ENCODE measurements around the gene NATD1.

Gene NATD1

GRCh38 chr17:21258593-21258992, 5.4 kb upstream of the NATD1 start:
- TF ChIP-seq EGR1 (IDR thresholded peaks at IDR 0.05), result no peak
- no peak for TF ChIP-seq USF1 (IDR thresholded peaks at IDR 0.05)
- TF ChIP-seq CREB1 (IDR thresholded peaks at IDR 0.05; ENCODE audit: low read depth), result no peak
- TF ChIP-seq YY1 (IDR thresholded peaks at IDR 0.05; ENCODE audit: low read depth), result no peak
- no peak for TF ChIP-seq MAX (IDR thresholded peaks at IDR 0.05)
- TF ChIP-seq ZBTB7A (IDR thresholded peaks at IDR 0.05; ENCODE audit: low read depth), result no peak

- no peak for TF ChIP-seq NFIC (IDR thresholded peaks at IDR 0.05)
- TF ChIP-seq CREB1 (IDR thresholded peaks at IDR 0.05; ENCODE audit: low read depth), result no peak
These were observed 634 bp upstream of the NATD1 start for GRCh38 chr17:21253646-21254441.

- TF ChIP-seq EP300 (IDR thresholded peaks at IDR 0.05; ENCODE audit: borderline replicate concordance), result no peak
- no peak for TF ChIP-seq MAX (IDR thresholded peaks at IDR 0.05)
- TF ChIP-seq YY1 (IDR thresholded peaks at IDR 0.05; ENCODE audit: low read depth), result no peak
- TF ChIP-seq CREB1 (IDR thresholded peaks at IDR 0.05; ENCODE audit: low read depth), result no peak
- no peak for TF ChIP-seq RAD21 (IDR thresholded peaks at IDR 0.05; ENCODE audit: low read depth)
- no peak for TF ChIP-seq CEBPB (IDR thresholded peaks at IDR 0.05)
- TF ChIP-seq TAF1 (IDR thresholded peaks at IDR 0.05; ENCODE audit: low read depth), result no peak
- no peak for TF ChIP-seq TCF12 (IDR thresholded peaks at IDR 0.05; ENCODE audit: low read depth)
- TF ChIP-seq NFIC (IDR thresholded peaks at IDR 0.05), result no peak
- TF ChIP-seq USF1 (IDR thresholded peaks at IDR 0.05), result no peak
These were observed 868 bp downstream of the NATD1 start for GRCh38 chr17:21252289-21252795.

GRCh38 chr17:21251337-21252010, 1.7 kb downstream of the NATD1 start:
- TF ChIP-seq FOXM1 (IDR thresholded peaks at IDR 0.05; ENCODE audit: borderline replicate concordance, low read depth) (no peak), ZBTB7A (IDR thresholded peaks at IDR 0.05; ENCODE audit: low read depth) (no peak), CREB1 (IDR thresholded peaks at IDR 0.05; ENCODE audit: low read depth) (no peak), CEBPB (IDR thresholded peaks at IDR 0.05) (no peak), USF1 (IDR thresholded peaks at IDR 0.05) (no peak), MAX (IDR thresholded peaks at IDR 0.05) (no peak), REST (IDR thresholded peaks at IDR 0.05; ENCODE audit: low read depth) (no peak), TAF1 (IDR thresholded peaks at IDR 0.05; ENCODE audit: low read depth) (no peak), TEAD4 (IDR thresholded peaks at IDR 0.05) (no peak), RAD21 (IDR thresholded peaks at IDR 0.05; ENCODE audit: low read depth) (no peak), EP300 (IDR thresholded peaks at IDR 0.05; ENCODE audit: borderline replicate concordance) (no peak), TCF12 (IDR thresholded peaks at IDR 0.05; ENCODE audit: low read depth) (no peak)

GRCh38 chr17:21250854-21251253, 2.4 kb downstream of the NATD1 start:
- TF ChIP-seq CEBPB (IDR thresholded peaks at IDR 0.05) (no peak), RAD21 (IDR thresholded peaks at IDR 0.05; ENCODE audit: low read depth) (no peak), EP300 (IDR thresholded peaks at IDR 0.05; ENCODE audit: borderline replicate concordance) (no peak), USF1 (IDR thresholded peaks at IDR 0.05) (no peak), YY1 (IDR thresholded peaks at IDR 0.05; ENCODE audit: low read depth) (no peak), TAF1 (IDR thresholded peaks at IDR 0.05; ENCODE audit: low read depth) (no peak)

- TF ChIP-seq TEAD4 (IDR thresholded peaks at IDR 0.05) (no peak), FOXM1 (IDR thresholded peaks at IDR 0.05; ENCODE audit: borderline replicate concordance, low read depth) (no peak), TAF1 (IDR thresholded peaks at IDR 0.05; ENCODE audit: low read depth) (no peak), CEBPB (IDR thresholded peaks at IDR 0.05) (no peak), CREB1 (IDR thresholded peaks at IDR 0.05; ENCODE audit: low read depth) (no peak), REST (IDR thresholded peaks at IDR 0.05; ENCODE audit: low read depth) (no peak), YY1 (IDR thresholded peaks at IDR 0.05; ENCODE audit: low read depth) (no peak), NFIC (IDR thresholded peaks at IDR 0.05) (no peak), MAX (IDR thresholded peaks at IDR 0.05) (no peak), USF1 (IDR thresholded peaks at IDR 0.05) (no peak), TCF12 (IDR thresholded peaks at IDR 0.05; ENCODE audit: low read depth) (no peak), RAD21 (IDR thresholded peaks at IDR 0.05; ENCODE audit: low read depth) (no peak), EP300 (IDR thresholded peaks at IDR 0.05; ENCODE audit: borderline replicate concordance) (no peak), EGR1 (IDR thresholded peaks at IDR 0.05) (no peak)
These were observed 3.1 kb downstream of the NATD1 start for GRCh38 chr17:21249920-21250703.

Measured in Ishikawa (cell line).